Measurements from ENCODE around the gene SAMD4B. TPM values are rescaled to one million over a fixed set of nuclear protein-coding genes. Genes with fewer than 3 reads are reported as not detected.

Gene SAMD4B
- total RNA-seq, 1 experiment from 2014 or later: 135 TPM

GRCh38 chr19:39385629-39386411 lies 43.6 kb downstream of the SAMD4B start:
- Histone ChIP-seq H2BK12ac (ENCODE audit: insufficient read length, low read depth, low read length) (no peak overlapping the region), H3K9me3 (ENCODE audit: control insufficient read depth, low read depth, low read length) (no peaks in the 10 kb centered on the region), H2AK5ac (ENCODE audit: insufficient read length, low read length) (no peak overlapping the region), H3K23me2 (ENCODE audit: insufficient read length, low read depth, low read length, poor library complexity, severe bottlenecking) (no peaks in the 10 kb centered on the region), H3K27me3 (ENCODE audit: insufficient read depth, low read length) (no peaks in the 10 kb centered on the region), H3K56ac (ENCODE audit: insufficient read length, low read depth, low read length) (no peak overlapping the region), H3K4me2 (ENCODE audit: insufficient read depth, insufficient read length, low read length) (no peak overlapping the region), H4K20me1 (ENCODE audit: control insufficient read depth, insufficient read depth, insufficient read length) (no peaks in the 10 kb centered on the region), H3K14ac (ENCODE audit: insufficient read depth, low read length) (no peak overlapping the region), H2BK15ac (ENCODE audit: low read depth, low read length) (no peak overlapping the region), H4K5ac (ENCODE audit: insufficient read length, low read depth, low read length) (no peak overlapping the region), H3T11ph (ENCODE audit: low read length) (no peak overlapping the region), H3K4me1 (ENCODE audit: insufficient read depth, low read length) (no peaks in the 10 kb centered on the region), H3K27ac (ENCODE audit: insufficient read length, low read depth, low read length) (no peak overlapping the region), H2AFZ (ENCODE audit: low read length) (no peak overlapping the region), H2BK20ac (ENCODE audit: low read depth, low read length, poor library complexity, severe bottlenecking) (no peak overlapping the region), H3K79me2 (ENCODE audit: insufficient read depth, low read length) (no peaks in the 10 kb centered on the region), H3K79me1 (ENCODE audit: insufficient read depth, low read depth, low read length, poor library complexity, severe bottlenecking) (no peaks in the 10 kb centered on the region), H3K9ac (ENCODE audit: extremely low read depth, insufficient read length, low read length) (no peak overlapping the region), H4K8ac (replicated peaks; ENCODE audit: insufficient read length, low read depth, low read length) (no peak overlapping the region), H3K23ac (ENCODE audit: insufficient read length, low read depth, low read length) (no peak overlapping the region), H3K18ac (ENCODE audit: insufficient read length, low read depth, low read length) (no peak overlapping the region), H3K4ac (ENCODE audit: low read depth, low read length) (no peak overlapping the region), H4K91ac (ENCODE audit: insufficient read length, low read depth, low read length) (no peak overlapping the region), H2BK5ac (ENCODE audit: insufficient read length, low read length) (no peak overlapping the region), H2BK120ac (ENCODE audit: low read depth, low read length, poor library complexity, severe bottlenecking) (no peak overlapping the region)
- DNase-seq: no peak
- no CpG with 5 or more reads among the region's 20 CpGs for WGBS (ENCODE audit: extremely low coverage, insufficient read length, low lambda C conversion rate)
- Mint-ChIP-seq H3K4me1 (peaks cover 7 to 10% of the 10 kb centered on the region in 2 experiments; a peak in 3 of 4 replicates), H3K9me3 (no peaks in the 10 kb centered on the region), H3K4me3 (peak overlapping the region in 1 of 2 experiments; percentile 16; a peak in 2 of 5 replicates), H3K27me3 (ENCODE audit: low read depth) (no peaks in the 10 kb centered on the region), H3K27ac (peak overlapping the region in 2 of 3 experiments; percentile 44 to 64; a peak in 5 of 7 replicates), H3K36me3 (ENCODE audit: insufficient read depth in 1 of 3, low read depth in 3 of 3) (peaks cover 49 to 84% (median 82%) of the 10 kb centered on the region in 3 experiments)
- no peak for TF ChIP-seq CTCF (conservative IDR thresholded peaks at IDR 0.05)
